ENCODE results near the gene RAB21.

Gene RAB21

GRCh38 chr12:71763677-71764379 lies 9.2 kb downstream of the RAB21 start:
- no peak overlapping the region for H3K9ac ChIP-seq (ENCODE audit: low read length)
- H3K4me3 ChIP-seq (ENCODE audit: insufficient read depth, low read length, poor library complexity, severe bottlenecking) = no peak overlapping the region
- no peak overlapping the region for H3K4me2 ChIP-seq (ENCODE audit: low read depth, low read length, poor library complexity, severe bottlenecking)
- TF ChIP-seq EZH2phosphoT487 (conservative IDR thresholded peaks at IDR 0.05; ENCODE audit: low read length) (no peak), CTCF (IDR thresholded peaks at IDR 0.05; ENCODE audit: insufficient read depth, low read length, poor library complexity, severe bottlenecking) (no peak)
- H4K20me1 ChIP-seq (ENCODE audit: low read depth, low read length) = peaks cover 28% of the 10 kb centered on the region
- H3K79me2 ChIP-seq (ENCODE audit: insufficient read depth, low read length) = peaks cover 97% of the 10 kb centered on the region
- H3K36me3 ChIP-seq (ENCODE audit: low read length) = peaks cover 24% of the 10 kb centered on the region
- H2AFZ ChIP-seq (ENCODE audit: low read depth, low read length, severe bottlenecking) = no peak overlapping the region
- H3F3A ChIP-seq (ENCODE audit: insufficient read depth) = no peaks in the 10 kb centered on the region
- H3K27me3 ChIP-seq (ENCODE audit: low read length) = no peaks in the 10 kb centered on the region
- no peaks in the 10 kb centered on the region for H3K9me2 ChIP-seq (replicated peaks; ENCODE audit: insufficient read depth, low read length)
- no peak overlapping the region for H3K27ac ChIP-seq (ENCODE audit: low read depth, low read length)
- H3K9me3 ChIP-seq (ENCODE audit: insufficient read depth, low read length) = peaks cover 10% of the 10 kb centered on the region; the same call in 1 of the 2 replicates

DNA sequence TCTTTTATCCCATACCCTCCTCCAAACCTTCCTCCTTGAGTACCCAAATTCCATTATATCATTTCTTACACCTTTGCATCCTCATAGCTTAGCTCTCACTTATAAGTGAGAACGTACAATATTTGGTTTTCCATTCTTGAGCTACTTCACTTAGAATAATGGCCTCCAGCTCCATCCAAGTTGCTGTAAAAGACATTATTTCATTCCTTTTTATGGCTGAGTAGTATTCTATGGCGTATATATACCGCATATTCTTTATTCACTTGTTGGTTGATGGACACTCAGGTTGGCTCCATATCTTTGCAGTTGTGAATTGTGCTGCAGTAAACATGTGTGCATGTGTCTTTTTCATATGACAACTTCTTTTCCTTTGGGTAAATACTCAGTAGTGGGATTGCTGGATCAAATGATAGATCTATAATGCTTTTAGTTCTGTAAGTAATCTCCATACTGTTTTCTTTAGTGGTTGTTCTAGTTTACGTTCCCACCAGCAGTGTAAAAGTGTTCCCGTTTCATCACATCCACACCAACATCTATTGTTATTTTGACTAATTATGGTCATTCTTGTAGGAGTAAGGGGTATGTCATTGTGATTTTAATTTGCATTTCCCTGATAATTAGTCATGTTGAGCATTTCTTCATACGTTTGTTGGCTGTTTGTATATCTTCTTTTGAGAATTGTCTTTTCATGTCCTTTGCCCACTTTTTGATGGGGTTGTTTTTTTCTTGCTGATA lies 10.1 kb downstream of the RAB21 start:
- Histone ChIP-seq H2AFZ (ENCODE audit: low read depth, low read length, severe bottlenecking) (no peak overlapping the region), H3K9ac (ENCODE audit: low read length) (no peak overlapping the region), H3K9me3 (ENCODE audit: insufficient read depth, low read length) (peaks cover 2% of the 10 kb centered on the region; the same call in 1 of the 2 replicates), H3F3A (ENCODE audit: insufficient read depth) (no peaks in the 10 kb centered on the region), H3K27ac (ENCODE audit: low read depth, low read length) (no peak overlapping the region), H3K27me3 (ENCODE audit: low read length) (no peaks in the 10 kb centered on the region), H3K79me2 (ENCODE audit: insufficient read depth, low read length) (peaks cover 97% of the 10 kb centered on the region), H3K4me2 (ENCODE audit: low read depth, low read length, poor library complexity, severe bottlenecking) (no peak overlapping the region), H4K20me1 (ENCODE audit: low read depth, low read length) (peaks cover 32% of the 10 kb centered on the region), H3K9me2 (replicated peaks; ENCODE audit: insufficient read depth, low read length) (no peaks in the 10 kb centered on the region), H3K36me3 (ENCODE audit: low read length) (peaks cover 15% of the 10 kb centered on the region), H3K4me3 (ENCODE audit: insufficient read depth, low read length, poor library complexity, severe bottlenecking) (no peak overlapping the region)
- TF ChIP-seq CTCF (IDR thresholded peaks at IDR 0.05; ENCODE audit: insufficient read depth, low read length, poor library complexity, severe bottlenecking) = no peak
- TF ChIP-seq EZH2phosphoT487 (conservative IDR thresholded peaks at IDR 0.05; ENCODE audit: low read length) = no peak

- H3K36me3 ChIP-seq (ENCODE audit: low read length) = peaks cover 14% of the 10 kb centered on the region
Observed at GRCh38 chr12:71766202-71766601, 11.5 kb downstream of the RAB21 start.

More at GRCh38 chr12:71766202-71766601, 11.5 kb downstream of the RAB21 start:
- Histone ChIP-seq H3K27ac (ENCODE audit: low read depth, low read length) (no peak overlapping the region), H4K20me1 (ENCODE audit: low read depth, low read length) (peaks cover 39% of the 10 kb centered on the region), H3K27me3 (ENCODE audit: low read length) (no peaks in the 10 kb centered on the region), H3K4me2 (ENCODE audit: low read depth, low read length, poor library complexity, severe bottlenecking) (no peak overlapping the region), H3K4me3 (ENCODE audit: insufficient read depth, low read length, poor library complexity, severe bottlenecking) (no peak overlapping the region), H2AFZ (ENCODE audit: low read depth, low read length, severe bottlenecking) (no peak overlapping the region), H3K9ac (ENCODE audit: low read length) (no peak overlapping the region), H3K79me2 (ENCODE audit: insufficient read depth, low read length) (peaks cover 91% of the 10 kb centered on the region), H3K9me2 (replicated peaks; ENCODE audit: insufficient read depth, low read length) (no peaks in the 10 kb centered on the region), H3F3A (ENCODE audit: insufficient read depth) (no peaks in the 10 kb centered on the region), H3K9me3 (ENCODE audit: insufficient read depth, low read length) (no peaks in the 10 kb centered on the region)
- TF ChIP-seq CTCF (IDR thresholded peaks at IDR 0.05; ENCODE audit: insufficient read depth, low read length, poor library complexity, severe bottlenecking) (no peak), EZH2phosphoT487 (conservative IDR thresholded peaks at IDR 0.05; ENCODE audit: low read length) (no peak)
